HG03558 (cell line): ENCODE data around the gene FNDC3B.

Experiments used
- ATAC-seq: cut with Tn5 transposase; IDR thresholded peaks from one replicate; pipeline ENCODE4 v1.9.1; 2021; ENCODE audit warnings: moderate number of reproducible peaks; ENCODE audit not compliant: unreplicated experiment; ENCODE audit errors: extremely low read depth

The FNDC3B gene

GRCh38 chr3:172158741-172159140 is 119.4 kb downstream of the FNDC3B start:
- no peak for ATAC-seq

GRCh38 chr3:172159376-172159775 is 120.0 kb downstream of the FNDC3B start:
- no peak for ATAC-seq

- no peak for ATAC-seq
Measured at GRCh38 chr3:172159962-172160538, 120.7 kb downstream of the FNDC3B start.

GRCh38 chr3:172161133-172161789 is 121.9 kb downstream of the FNDC3B start:
- no peak for ATAC-seq

- no peak for ATAC-seq
Measured at GRCh38 chr3:172161959-172162358, 122.6 kb downstream of the FNDC3B start.

- no peak for ATAC-seq
Measured at GRCh38 chr3:172163320-172163719, 123.9 kb downstream of the FNDC3B start.

- no peak for ATAC-seq
Measured at GRCh38 chr3:172164620-172165362, 125.4 kb downstream of the FNDC3B start.

- no peak for ATAC-seq
Measured at GRCh38 chr3:172166261-172166660, 126.9 kb downstream of the FNDC3B start.

GRCh38 chr3:172166890-172167289 is 127.5 kb downstream of the FNDC3B start:
- no peak for ATAC-seq

- ATAC-seq: no peak
Measured at GRCh38 chr3:172167892-172168648, 128.7 kb downstream of the FNDC3B start.

GRCh38 chr3:172170073-172170709 is 130.8 kb downstream of the FNDC3B start:
- no peak for ATAC-seq

GRCh38 chr3:172170841-172171240 is 131.5 kb downstream of the FNDC3B start:
- ATAC-seq: no peak

- no peak for ATAC-seq
Measured at GRCh38 chr3:172171396-172172075, 132.2 kb downstream of the FNDC3B start.

- no peak for ATAC-seq
Measured at GRCh38 chr3:172173316-172174254, 134.2 kb downstream of the FNDC3B start.

GRCh38 chr3:172174513-172175253 is 135.3 kb downstream of the FNDC3B start:
- no peak for ATAC-seq

- ATAC-seq: no peak
Measured at GRCh38 chr3:172175254-172175599, 135.8 kb downstream of the FNDC3B start.

GRCh38 chr3:172176061-172176770 is 136.8 kb downstream of the FNDC3B start:
- ATAC-seq: no peak

GRCh38 chr3:172177046-172177445 is 137.7 kb downstream of the FNDC3B start:
- ATAC-seq: no peak
